Measurements from ENCODE around the gene RPS6KA2.

The RPS6KA2 gene

GRCh38 chr6:166473886-166474571 lies 153.0 kb downstream of the RPS6KA2 start:
- DNase-seq (ENCODE audit: extremely low read depth in 1 of 2, low read depth in 1 of 2): no peak

DNA sequence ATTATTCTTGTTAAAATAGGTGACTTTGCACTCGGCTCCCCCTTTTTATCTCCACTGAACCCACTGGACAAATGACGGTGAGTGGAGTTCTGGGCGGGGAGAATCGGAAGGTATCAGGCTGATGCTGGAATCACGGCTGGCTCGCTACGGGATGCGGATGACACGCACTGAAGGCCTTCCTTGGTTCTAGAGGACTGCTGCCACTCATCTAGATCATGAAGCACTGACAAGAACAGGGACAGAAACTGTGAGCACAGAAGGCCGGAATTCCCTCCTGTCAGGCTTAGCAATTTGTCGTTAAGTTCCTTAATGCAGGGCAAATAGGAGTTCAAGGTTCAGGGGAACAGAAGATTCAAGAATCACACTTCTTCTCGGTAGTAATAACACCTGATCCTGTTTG lies 154.4 kb downstream of the RPS6KA2 start:
- no peak for DNase-seq (ENCODE audit: extremely low read depth in 1 of 2, low read depth in 1 of 2)

DNA sequence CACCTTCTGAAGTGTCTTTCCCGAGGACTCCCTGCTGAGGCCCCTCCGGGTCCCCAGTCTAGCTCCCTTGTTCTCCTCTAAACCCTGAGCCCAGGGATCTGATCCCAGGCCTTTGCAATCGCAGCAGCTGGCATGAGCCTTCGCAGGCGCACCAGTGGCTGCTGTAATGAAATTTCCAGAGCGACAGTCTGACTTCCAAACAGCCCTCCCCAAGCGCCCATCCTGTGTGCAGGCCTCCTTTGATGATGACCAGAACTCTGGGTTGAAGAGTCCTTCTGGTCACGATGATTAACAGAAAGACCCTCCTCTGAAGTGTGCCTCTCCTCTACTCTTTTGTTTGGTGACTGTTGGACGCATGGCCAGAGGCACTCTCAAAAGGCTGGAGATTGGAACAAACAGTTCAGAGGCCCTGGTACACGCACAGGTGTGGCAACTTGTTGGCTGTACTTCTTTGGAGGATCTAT lies 155.2 kb downstream of the RPS6KA2 start:
- DNase-seq (ENCODE audit: extremely low read depth in 1 of 2, low read depth in 1 of 2): no peak

GRCh38 chr6:166470863-166471410 lies 156.1 kb downstream of the RPS6KA2 start:
- no peak for DNase-seq (ENCODE audit: extremely low read depth in 1 of 2, low read depth in 1 of 2)

- no peak for DNase-seq (ENCODE audit: extremely low read depth in 1 of 2, low read depth in 1 of 2)
Measured at GRCh38 chr6:166470029-166470862, 156.8 kb downstream of the RPS6KA2 start.

GRCh38 chr6:166469426-166469961 lies 157.6 kb downstream of the RPS6KA2 start:
- DNase-seq (ENCODE audit: extremely low read depth in 1 of 2, low read depth in 1 of 2): no peak

- no peak for DNase-seq (ENCODE audit: extremely low read depth in 1 of 2, low read depth in 1 of 2)
Measured at GRCh38 chr6:166467436-166468000, 159.5 kb downstream of the RPS6KA2 start.

DNA sequence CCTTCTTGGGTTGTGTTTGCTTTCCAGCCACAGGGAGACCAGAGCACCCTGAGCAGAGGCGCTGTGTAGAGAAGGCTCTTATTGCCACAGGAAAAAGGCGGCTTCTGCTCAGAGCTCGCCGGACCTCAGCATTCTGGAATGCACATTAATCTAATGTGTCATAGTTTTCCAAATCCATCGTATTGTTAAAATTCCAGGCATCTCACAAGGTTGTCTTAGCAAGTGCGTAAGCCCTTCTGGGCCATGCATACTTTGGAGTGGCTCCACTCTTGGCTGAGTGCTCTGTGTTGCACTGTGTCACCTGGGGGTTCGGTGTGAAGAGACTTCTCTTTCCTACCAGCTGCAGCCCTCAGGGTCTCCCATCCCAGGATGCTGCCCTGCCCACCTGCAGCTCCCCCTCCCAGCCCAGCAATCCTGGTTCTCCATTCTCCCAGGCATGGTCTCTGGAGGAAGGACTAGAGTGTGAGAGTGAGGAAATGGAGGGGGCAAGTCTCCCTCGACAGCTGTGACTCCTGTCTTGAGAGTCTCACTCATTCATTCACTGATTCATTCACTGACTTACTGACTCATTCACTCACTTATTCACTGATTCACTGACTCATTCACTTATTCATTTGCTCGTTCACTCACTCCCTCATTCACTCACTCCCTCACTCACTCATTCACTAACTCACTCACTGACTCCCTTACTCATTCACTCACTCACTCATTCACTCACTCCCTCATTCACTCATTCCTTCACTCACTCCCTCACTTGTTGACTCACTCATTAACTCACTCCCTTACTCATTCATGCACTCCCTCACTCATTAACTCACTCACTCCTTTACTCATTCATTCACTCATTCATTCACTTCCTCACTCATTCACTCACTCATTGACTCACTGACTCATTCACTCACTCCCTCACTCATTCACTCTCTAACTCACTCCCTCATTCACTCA lies 160.6 kb downstream of the RPS6KA2 start:
- no peak for DNase-seq (ENCODE audit: extremely low read depth in 1 of 2, low read depth in 1 of 2)

DNA sequence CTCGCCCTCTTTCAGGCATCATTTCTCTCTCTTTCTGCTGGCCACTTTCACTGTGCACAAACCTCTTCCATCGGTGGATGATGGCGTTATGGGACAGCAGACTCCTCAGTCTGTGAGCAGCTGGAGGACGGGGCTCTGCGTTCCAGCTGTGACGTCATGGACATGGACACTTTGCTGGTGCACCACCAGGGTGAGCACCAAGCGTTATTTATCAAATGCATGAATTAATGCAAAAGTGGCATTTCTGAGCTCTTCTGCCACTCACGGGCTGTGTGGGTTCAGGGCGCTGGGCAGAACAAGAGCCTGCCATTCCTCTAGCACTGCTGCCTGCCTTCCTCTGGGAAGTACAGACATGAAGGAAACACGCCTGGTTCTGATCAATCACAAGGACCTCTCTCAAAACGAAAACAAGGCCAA lies 161.4 kb downstream of the RPS6KA2 start:
- DNase-seq (ENCODE audit: extremely low read depth in 1 of 2, low read depth in 1 of 2): no peak

- no peak for DNase-seq (ENCODE audit: extremely low read depth in 1 of 2, low read depth in 1 of 2)
Measured at GRCh38 chr6:166465003-166465399, 162.1 kb downstream of the RPS6KA2 start.

DNA sequence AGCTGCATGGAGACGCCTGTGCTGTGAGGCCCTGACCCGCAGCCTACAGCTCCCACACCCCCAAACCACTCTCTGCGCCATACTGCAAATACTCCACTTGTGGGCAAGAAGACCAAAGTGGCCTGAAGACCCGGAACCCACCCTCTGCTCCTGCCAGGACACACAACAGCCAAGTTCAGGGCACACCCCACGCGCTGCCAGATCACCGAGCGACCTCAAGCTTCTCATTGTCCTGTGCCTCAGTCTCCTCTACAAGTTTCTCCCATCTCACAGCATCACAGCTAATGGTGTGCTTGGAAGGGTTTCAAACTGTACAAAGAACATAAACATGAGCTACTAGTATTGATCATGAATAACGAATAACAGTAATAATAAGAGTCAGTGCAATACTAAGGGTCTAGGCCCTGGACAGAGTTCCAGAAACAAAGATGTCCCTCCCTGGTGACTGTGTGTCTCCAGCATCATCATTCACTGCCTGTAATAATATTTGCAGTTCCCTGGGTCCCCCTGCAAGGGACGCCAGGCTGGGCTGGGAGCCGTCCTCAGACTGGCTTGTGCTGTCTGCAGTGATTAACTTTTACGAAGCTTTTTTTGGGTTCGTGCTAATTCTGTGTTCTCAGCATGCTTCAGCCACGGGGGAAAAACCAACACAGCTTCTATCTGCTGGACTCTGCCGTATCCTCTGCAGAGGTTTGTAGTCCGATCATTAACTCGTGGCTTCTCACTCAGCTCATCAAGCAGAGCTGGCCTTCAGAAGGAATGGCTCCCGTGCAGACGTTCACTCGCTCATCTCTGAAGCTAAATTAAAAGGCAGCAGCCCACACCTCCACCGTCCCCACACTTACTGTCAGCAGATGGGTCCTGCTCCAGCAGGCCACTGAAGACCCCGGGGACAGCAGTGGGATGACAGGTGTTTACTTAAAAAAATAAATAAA lies 162.7 kb downstream of the RPS6KA2 start:
- no peak for DNase-seq (ENCODE audit: extremely low read depth in 1 of 2, low read depth in 1 of 2)

DNA sequence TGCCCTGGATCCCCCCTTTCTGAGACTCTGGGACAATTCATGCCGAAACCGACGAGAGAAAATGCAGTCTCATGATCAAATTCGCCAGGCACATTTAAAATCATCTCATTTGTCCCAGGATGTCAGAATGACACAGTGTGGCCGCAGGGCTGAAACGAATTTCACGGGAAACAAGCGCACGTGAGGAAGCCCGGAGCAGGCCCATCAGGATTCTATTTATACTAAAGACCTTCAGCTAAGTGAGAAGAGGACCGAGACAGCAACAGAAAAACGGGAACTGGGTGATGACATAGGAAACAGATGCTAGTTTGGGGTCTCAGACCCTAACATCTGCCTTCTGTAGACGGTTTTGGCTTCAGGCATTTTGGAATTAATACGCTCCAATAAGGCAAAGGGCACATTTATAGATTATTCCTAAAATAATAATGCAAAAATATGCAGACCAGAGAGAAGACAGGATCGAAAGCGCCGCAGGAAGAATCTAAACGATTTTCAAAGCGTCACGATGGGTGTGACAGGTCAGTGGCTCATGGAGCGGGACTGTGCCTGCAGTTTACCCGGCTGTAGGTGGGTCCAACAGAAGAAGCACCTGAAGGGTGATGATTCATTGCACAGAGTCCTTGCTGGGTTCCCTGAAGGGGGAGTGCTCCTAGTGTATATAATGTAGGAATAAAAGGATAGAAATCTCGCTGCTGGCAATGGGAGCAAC lies 163.5 kb downstream of the RPS6KA2 start:
- no peak for DNase-seq (ENCODE audit: extremely low read depth in 1 of 2, low read depth in 1 of 2)

DNA sequence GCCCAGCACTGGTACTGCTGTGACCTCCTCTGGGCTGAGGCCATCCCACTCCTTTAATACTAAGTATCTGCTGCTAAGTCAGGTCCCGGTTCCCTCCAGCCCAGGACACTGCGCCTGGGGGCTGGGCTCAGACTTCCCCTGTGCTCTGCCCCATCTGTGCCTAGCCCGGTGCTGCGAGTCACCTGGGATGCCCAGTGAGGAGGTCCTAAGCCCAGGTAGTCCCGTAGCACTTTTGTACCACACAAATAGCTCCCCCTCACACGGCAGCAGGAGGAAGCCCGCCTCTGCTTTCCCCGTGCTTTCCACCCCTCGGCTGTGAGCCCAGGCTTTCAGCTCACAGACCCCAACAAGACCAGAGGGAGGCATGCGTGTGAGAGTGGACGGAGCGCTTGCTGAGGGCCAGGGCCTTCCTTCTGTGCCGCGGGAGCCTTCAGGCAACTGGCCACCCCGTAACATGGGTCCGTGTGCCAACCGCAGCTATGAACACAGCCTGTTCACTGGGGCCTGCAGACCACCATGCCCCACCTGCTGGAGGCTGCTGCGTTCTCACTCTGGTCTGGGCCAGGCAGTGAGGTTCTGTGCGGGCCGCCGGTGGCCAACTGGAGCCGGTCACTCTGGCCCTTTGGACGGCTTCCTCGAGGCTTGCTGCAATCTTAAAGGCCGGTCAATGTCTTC lies 164.5 kb downstream of the RPS6KA2 start:
- no peak for DNase-seq (ENCODE audit: extremely low read depth in 1 of 2, low read depth in 1 of 2)

DNA sequence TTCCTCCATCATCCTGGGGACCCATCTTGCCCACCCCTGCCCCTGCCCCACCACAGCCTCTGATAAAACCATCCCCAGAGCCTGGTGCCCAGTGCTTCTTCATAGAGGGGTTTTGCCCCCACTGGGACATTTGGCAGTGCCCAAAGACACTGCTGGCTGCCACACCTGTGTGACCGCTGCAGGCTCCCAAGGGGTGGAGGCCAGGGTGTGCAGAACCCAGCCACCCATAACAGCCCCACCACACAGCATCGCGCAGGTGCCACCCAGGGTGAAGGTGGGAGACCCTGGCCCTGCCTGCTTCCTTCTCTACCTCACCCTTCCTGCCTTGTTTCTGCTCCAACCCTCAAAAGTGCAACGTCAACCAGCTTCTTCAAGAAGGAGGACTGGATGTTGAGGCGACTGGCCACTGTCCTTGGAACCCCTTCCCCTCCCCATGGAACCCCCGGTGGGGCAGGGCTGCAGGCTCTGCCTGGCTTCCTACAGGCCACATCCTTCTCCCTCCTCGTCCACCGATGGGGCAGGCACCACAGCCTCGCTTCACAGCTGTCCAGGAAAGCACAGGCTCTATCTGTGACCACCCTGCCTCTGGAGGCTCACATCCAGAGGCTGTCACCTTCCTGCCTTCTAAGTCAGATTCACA lies 165.1 kb downstream of the RPS6KA2 start:
- DNase-seq (ENCODE audit: extremely low read depth in 1 of 2, low read depth in 1 of 2): no peak

DNA sequence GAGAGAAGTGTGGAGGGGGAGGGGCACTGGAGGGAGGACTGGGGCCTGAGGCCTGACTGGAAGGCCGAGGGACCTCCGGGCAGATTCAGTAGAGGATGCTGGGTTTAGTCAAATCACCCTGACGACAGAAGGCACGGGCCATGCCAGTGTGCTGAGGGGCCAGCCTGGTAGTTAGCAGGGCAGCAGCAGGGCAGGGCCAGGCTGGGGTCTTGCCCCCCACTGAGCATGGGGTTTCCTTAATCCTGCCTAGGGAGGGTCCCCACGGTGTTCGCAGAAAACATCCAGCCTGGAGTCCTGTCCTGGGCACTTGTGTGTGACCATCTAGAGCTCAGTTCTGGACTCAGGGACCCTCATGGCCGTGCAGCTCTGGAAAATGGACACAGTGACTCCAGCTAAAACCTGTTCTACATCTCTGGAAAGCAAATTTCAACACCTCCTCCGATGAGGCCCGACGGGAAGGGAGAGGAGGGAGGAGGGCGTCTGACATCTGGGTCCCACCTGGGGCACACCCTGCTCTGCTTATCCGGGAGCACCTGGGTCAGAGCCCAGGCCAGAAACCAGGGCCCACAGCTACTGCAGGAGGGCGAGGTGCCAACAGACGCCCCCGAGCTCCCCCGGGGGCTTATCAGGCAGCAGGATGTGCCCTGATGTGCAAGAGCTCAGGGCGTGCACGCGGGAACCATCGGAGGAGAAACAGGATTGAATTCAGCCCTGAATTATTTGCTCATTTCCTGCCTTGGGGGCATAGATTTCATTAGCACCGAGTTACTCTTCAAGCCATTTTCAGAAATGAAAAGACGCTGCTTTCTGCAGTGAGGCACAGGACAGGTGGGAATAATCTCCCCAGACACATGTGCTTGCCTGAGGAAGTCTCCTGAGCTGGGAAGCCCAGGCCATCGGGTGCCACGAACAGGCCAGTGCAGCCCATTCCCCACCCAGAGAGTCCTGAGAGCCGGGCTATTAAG lies 166.3 kb downstream of the RPS6KA2 start:
- DNase-seq (ENCODE audit: extremely low read depth in 1 of 2, low read depth in 1 of 2): no peak

DNA sequence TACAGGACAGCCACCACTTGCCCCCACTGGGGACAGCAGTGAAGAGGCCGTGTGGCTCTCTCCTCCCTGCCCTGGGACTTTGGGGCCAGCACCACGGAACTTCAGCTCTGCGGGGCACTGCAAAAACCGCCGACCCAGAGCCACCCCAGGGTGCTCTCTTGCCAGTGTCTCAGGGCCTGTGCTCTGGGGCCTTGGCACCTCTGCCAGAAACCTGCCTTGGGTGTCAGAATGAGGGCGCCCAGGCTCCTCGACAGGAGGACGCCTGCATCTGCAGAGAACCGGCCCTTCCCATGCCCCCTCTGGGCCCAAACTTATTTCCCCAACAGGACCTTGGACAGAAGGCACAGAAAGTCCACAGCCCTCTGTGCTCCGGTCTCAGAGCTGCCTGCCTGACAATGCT lies 167.1 kb downstream of the RPS6KA2 start:
- no peak for DNase-seq (ENCODE audit: extremely low read depth in 1 of 2, low read depth in 1 of 2)

Measured in activated CD8-positive, alpha-beta memory T cell treated with anti-CD3 and anti-CD28 coated beads for 1 hour (primary cell).